ENCODE measurements around the gene FARSB.

Gene FARSB

DNA sequence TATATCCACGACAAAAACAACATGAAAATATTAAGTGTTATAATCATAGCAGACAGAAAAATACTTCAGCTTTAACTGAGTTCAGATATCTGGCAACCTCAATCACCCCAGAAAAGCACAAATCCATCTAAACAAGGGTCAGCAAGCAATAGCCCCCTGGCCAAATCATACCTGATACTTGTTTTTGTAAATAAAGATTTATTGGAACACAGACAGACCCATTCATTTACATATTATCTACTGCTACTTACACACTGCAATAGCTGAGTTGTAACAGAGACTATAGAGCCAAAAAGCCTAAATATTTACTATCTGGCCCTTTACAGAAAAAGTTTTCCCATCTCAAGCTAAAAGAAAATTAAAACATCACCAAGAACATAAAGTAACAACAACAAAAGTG, 12.8 kb downstream of the FARSB start:
- TF ChIP-seq GATA2 (IDR thresholded peaks at IDR 0.05; ENCODE audit: low read depth, low read length) (no peak), GATA3 (IDR thresholded peaks at IDR 0.05; ENCODE audit: low read depth, low read length) (no peak)

GRCh38 chr2:222641336-222641735, 14.6 kb downstream of the FARSB start:
- TF ChIP-seq GATA2 (IDR thresholded peaks at IDR 0.05; ENCODE audit: low read depth, low read length) (no peak), GATA3 (IDR thresholded peaks at IDR 0.05; ENCODE audit: low read depth, low read length) (no peak)

GRCh38 chr2:222637067-222637466, 18.8 kb downstream of the FARSB start:
- TF ChIP-seq GATA2 (IDR thresholded peaks at IDR 0.05; ENCODE audit: low read depth, low read length) (no peak), GATA3 (IDR thresholded peaks at IDR 0.05; ENCODE audit: low read depth, low read length) (no peak)

- TF ChIP-seq GATA3 (IDR thresholded peaks at IDR 0.05; ENCODE audit: low read depth, low read length) = no peak
- no peak for TF ChIP-seq GATA2 (IDR thresholded peaks at IDR 0.05; ENCODE audit: low read depth, low read length)
These were observed 20.6 kb downstream of the FARSB start for GRCh38 chr2:222635295-222635694.

DNA sequence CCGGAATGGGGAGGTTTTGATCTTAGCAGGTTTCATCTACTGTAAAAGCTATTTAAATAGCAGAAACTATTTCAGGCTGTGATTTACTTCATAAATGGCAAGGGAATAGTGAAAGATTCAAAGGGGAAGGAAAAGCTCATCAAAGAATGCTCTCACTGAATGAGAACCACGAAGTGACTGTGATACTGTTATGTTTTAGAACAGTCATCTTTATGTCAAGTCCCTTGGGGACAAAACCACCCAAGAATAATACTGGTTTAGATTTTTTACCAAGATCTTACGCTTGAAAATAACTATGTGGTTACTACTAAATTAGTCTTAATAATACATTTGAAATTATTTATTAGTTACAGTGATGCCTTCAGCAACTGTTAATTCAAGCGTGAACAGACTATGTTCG, 28.1 kb downstream of the FARSB start:
- TF ChIP-seq GATA3 (IDR thresholded peaks at IDR 0.05; ENCODE audit: low read depth, low read length) (no peak), GATA2 (IDR thresholded peaks at IDR 0.05; ENCODE audit: low read depth, low read length) (no peak)

DNA sequence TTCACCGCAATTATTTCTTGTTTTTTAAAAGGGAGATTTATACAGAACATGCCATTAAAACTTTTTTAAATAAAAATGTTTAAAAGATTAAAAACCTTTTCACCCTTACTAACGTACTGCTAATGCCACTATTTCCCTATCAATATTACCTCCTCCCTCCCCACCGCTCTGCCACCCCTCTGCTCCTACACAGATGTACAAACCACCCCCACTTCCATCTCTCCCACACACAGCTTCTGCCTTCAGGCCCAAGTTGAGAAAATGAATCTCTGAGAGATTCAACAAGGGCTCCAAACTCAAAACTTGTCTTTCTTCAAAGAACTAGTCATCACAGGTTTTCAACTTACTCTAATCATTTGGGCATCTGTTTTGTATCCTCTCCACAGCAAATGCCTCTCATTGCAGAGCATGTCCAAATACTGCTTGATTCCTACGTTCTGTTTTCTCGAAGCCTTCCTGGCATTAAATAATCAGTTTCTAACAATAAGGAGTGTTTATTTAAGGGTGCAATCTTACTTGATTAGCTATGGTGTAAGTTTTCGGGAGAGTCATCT, 32.1 kb downstream of the FARSB start:
- no peak for TF ChIP-seq GATA3 (IDR thresholded peaks at IDR 0.05; ENCODE audit: low read depth, low read length)
- TF ChIP-seq GATA2 (IDR thresholded peaks at IDR 0.05; ENCODE audit: low read depth, low read length) = no peak

- TF ChIP-seq GATA3 (IDR thresholded peaks at IDR 0.05; ENCODE audit: low read depth, low read length) = no peak
- no peak for TF ChIP-seq GATA2 (IDR thresholded peaks at IDR 0.05; ENCODE audit: low read depth, low read length)
These were observed 33.0 kb downstream of the FARSB start for GRCh38 chr2:222622910-222623309.

GRCh38 chr2:222621893-222622292, 34.0 kb downstream of the FARSB start:
- no peak for TF ChIP-seq GATA2 (IDR thresholded peaks at IDR 0.05; ENCODE audit: low read depth, low read length)
- no peak for TF ChIP-seq GATA3 (IDR thresholded peaks at IDR 0.05; ENCODE audit: low read depth, low read length)

DNA sequence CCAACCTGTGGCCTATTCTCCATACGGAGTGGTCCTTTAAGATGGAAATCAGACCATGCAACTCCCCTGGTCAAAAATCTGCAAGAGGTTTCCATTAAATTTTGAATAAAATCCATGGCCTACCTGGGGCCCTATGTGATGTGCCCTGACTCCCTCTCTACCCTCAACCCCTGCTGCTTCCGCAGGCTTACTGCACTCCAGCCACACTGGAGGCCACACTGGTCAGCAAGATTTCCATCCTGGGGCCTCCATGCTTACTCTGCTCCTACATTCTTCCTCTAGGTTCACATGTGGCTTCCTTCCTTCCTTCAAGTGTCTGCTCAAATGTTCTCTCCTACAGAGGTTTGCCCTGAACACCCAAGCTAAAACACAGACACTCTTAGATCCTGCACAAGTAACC, 40.6 kb downstream of the FARSB start:
- TF ChIP-seq GATA3 (IDR thresholded peaks at IDR 0.05; ENCODE audit: low read depth, low read length) = no peak
- TF ChIP-seq GATA2 (IDR thresholded peaks at IDR 0.05; ENCODE audit: low read depth, low read length) = no peak

GRCh38 chr2:222613715-222614331, 42.1 kb downstream of the FARSB start:
- no peak for TF ChIP-seq GATA3 (IDR thresholded peaks at IDR 0.05; ENCODE audit: low read depth, low read length)
- TF ChIP-seq GATA2 (IDR thresholded peaks at IDR 0.05; ENCODE audit: low read depth, low read length) = no peak

GRCh38 chr2:222611684-222612083, 44.2 kb downstream of the FARSB start:
- TF ChIP-seq GATA3 (IDR thresholded peaks at IDR 0.05; ENCODE audit: low read depth, low read length) = no peak
- no peak for TF ChIP-seq GATA2 (IDR thresholded peaks at IDR 0.05; ENCODE audit: low read depth, low read length)

DNA sequence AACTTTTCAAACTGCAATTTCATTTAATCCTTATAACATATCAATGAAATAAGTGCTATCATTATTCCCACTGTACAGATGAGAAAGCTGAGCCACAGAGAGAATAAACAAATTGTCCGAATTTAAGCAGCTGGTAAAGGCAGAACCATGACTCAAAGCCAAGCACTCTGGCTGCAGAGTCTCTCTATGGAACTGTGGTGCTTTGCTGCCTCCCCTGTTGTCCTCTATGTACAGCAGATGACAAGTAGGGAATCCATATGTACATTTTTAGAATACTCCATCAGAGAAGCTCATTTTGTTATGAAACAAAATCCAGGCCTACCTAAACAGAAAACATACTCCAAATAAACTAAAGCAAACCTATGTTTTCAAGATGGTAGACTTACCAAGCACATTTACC, 45.1 kb downstream of the FARSB start:
- TF ChIP-seq GATA2 (IDR thresholded peaks at IDR 0.05; ENCODE audit: low read depth, low read length) (no peak), GATA3 (IDR thresholded peaks at IDR 0.05; ENCODE audit: low read depth, low read length) (no peak)

DNA sequence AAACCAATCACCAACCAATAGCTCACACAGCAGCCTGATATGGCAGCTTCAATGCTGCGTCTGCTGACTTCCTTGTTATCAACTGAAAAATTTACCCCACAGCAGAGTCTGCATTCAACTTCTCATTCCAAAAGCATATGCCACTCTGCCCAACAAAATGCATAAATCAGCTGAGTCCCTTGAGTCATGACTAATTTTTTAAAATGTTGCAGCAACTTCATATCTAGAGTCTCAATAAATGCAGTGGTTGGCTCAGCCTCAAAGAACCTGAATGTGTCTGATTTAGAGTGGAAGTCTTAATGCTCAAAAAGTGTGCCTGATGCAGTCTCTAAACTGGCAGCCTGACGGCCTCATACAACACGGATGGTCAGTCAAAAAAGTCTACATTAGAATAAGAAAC, 46.5 kb downstream of the FARSB start:
- TF ChIP-seq GATA2 (IDR thresholded peaks at IDR 0.05; ENCODE audit: low read depth, low read length) (no peak), GATA3 (IDR thresholded peaks at IDR 0.05; ENCODE audit: low read depth, low read length) (no peak)

- no peak for TF ChIP-seq GATA2 (IDR thresholded peaks at IDR 0.05; ENCODE audit: low read depth, low read length)
- TF ChIP-seq GATA3 (IDR thresholded peaks at IDR 0.05; ENCODE audit: low read depth, low read length) = no peak
These were observed 47.8 kb downstream of the FARSB start for GRCh38 chr2:222608081-222608480.

- TF ChIP-seq GATA3 (IDR thresholded peaks at IDR 0.05; ENCODE audit: low read depth, low read length) = no peak
- TF ChIP-seq GATA2 (IDR thresholded peaks at IDR 0.05; ENCODE audit: low read depth, low read length) = no peak
These were observed 49.6 kb downstream of the FARSB start for GRCh38 chr2:222606306-222606705.
